Mesendoderm (in vitro differentiated cells): ENCODE measurements around the gene ABLIM3.

ENCODE experiments used
- DNase-seq: peaks from one replicate; pipeline ENCODE4 v3.0.0; 2013
- H2AK5ac ChIP-seq: 2 replicates; pipeline ENCODE4 v1.6.1; 2013; ENCODE audit warnings: low read length, inconsistent platforms
- H2BK120ac ChIP-seq: 2 replicates; pipeline ENCODE4 v1.6.1; 2013; ENCODE audit warnings: low read depth, mild to moderate bottlenecking, low read length, moderate library complexity, mixed read lengths
- H2BK15ac ChIP-seq: replicated peaks from 2 replicates; pipeline ENCODE4 v1.6.1; 2013; ENCODE audit warnings: low read depth, mild to moderate bottlenecking, moderate library complexity
- H2BK5ac ChIP-seq: 2 replicates; pipeline ENCODE4 v1.6.1; 2013; ENCODE audit warnings: low read length, inconsistent platforms
- H3K18ac ChIP-seq: 2 replicates; pipeline ENCODE4 v1.6.1; 2013; ENCODE audit warnings: mild to moderate bottlenecking, low read length, mixed read lengths
- H3K23ac ChIP-seq: one replicate; pipeline ENCODE4 v1.6.1; 2013; ENCODE audit warnings: low read length
- H3K27ac ChIP-seq: 2 replicates; pipeline ENCODE4 v1.5.1; 2013; ENCODE audit warnings: low read depth, mild to moderate bottlenecking, inconsistent platforms, low read length, moderate library complexity
- H3K27me3 ChIP-seq: 2 replicates; pipeline ENCODE4 v1.6.1; 2013; ENCODE audit warnings: low read length, control low read depth, mild to moderate bottlenecking, inconsistent platforms; ENCODE audit not compliant: insufficient read depth, poor library complexity
- H3K36me3 ChIP-seq: 2 replicates; pipeline ENCODE4 v1.6.1; 2013; ENCODE audit warnings: low read length, inconsistent platforms; ENCODE audit not compliant: control insufficient read depth, insufficient read depth
- H3K4ac ChIP-seq: one replicate; pipeline ENCODE4 v1.6.1; 2013; ENCODE audit warnings: low read depth, mild to moderate bottlenecking, low read length, moderate library complexity
- H3K4me1 ChIP-seq: 2 replicates; pipeline ENCODE4 v1.6.1; 2013; ENCODE audit warnings: low read depth, low read length, inconsistent platforms; ENCODE audit not compliant: control insufficient read depth
- H3K4me2 ChIP-seq: 2 replicates; pipeline ENCODE4 v1.6.1; 2013; ENCODE audit warnings: low read length
- H3K4me3 ChIP-seq: 2 replicates; pipeline ENCODE4 v1.5.1; 2013; ENCODE audit warnings: mild to moderate bottlenecking, low read length
- H3K56ac ChIP-seq: one replicate; pipeline ENCODE4 v1.6.1; 2013; ENCODE audit warnings: low read length
- H3K79me1 ChIP-seq: 2 replicates; pipeline ENCODE4 v1.6.1; 2013; ENCODE audit warnings: low read length, inconsistent platforms
- H3K79me2 ChIP-seq: 2 replicates; pipeline ENCODE4 v1.6.1; 2013; ENCODE audit warnings: mild to moderate bottlenecking, low read length; ENCODE audit not compliant: control insufficient read depth, insufficient read depth
- H3K9ac ChIP-seq: 2 replicates; pipeline ENCODE4 v1.6.1; 2013; ENCODE audit warnings: low read length, inconsistent platforms
- H4K5ac ChIP-seq: one replicate; pipeline ENCODE4 v1.6.1; 2013; ENCODE audit warnings: low read length
- H4K8ac ChIP-seq: one replicate; pipeline ENCODE4 v1.6.1; 2013; ENCODE audit warnings: low read depth, mild to moderate bottlenecking, control low read depth, low read length, moderate library complexity
- WGBS: extraction: QIAGEN DNeasy Blood & Tissue Kit; methylation state at CpG from one replicate; pipeline ENCODE4 v1.1.7; 2013; ENCODE audit warnings: low lambda C conversion rate, missing lambda C conversion rate; ENCODE audit not compliant: insufficient coverage; ENCODE audit errors: extremely low coverage; 5-methylcytosine and 5-hydroxymethylcytosine counted together

Gene ABLIM3

GRCh38 chr5:149118463-149118862, 22.8 kb upstream of the ABLIM3 start:
- Histone ChIP-seq H2BK5ac (no peak overlapping the region), H4K5ac (no peak overlapping the region), H2BK120ac (no peak overlapping the region), H3K18ac (no peak overlapping the region), H3K4ac (no peak overlapping the region), H3K36me3 (no peaks in the 10 kb centered on the region), H3K56ac (no peak overlapping the region), H2AK5ac (no peak overlapping the region), H4K8ac (no peak overlapping the region), H3K27ac (no peak overlapping the region), H3K4me1 (no peaks in the 10 kb centered on the region), H3K79me2 (no peaks in the 10 kb centered on the region), H3K4me2 (no peak overlapping the region), H2BK15ac (no peak overlapping the region), H3K9ac (no peak overlapping the region), H3K79me1 (no peaks in the 10 kb centered on the region), H3K4me3 (no peak overlapping the region), H3K27me3 (no peaks in the 10 kb centered on the region), H3K23ac (no peak overlapping the region)
- DNase-seq, result no peak

- Histone ChIP-seq H3K4me3 (no peak overlapping the region), H3K27ac (no peak overlapping the region), H3K4me2 (no peak overlapping the region), H3K23ac (no peak overlapping the region), H3K4me1 (no peaks in the 10 kb centered on the region), H3K18ac (no peak overlapping the region), H2BK120ac (no peak overlapping the region), H3K36me3 (no peaks in the 10 kb centered on the region), H4K8ac (no peak overlapping the region), H3K56ac (no peak overlapping the region), H3K27me3 (no peaks in the 10 kb centered on the region), H2BK15ac (no peak overlapping the region), H3K4ac (no peak overlapping the region), H4K5ac (no peak overlapping the region), H3K79me2 (no peaks in the 10 kb centered on the region), H3K79me1 (no peaks in the 10 kb centered on the region), H3K9ac (no peak overlapping the region), H2AK5ac (no peak overlapping the region), H2BK5ac (no peak overlapping the region)
- DNase-seq, result no peak
- WGBS, result no CpG with 5 or more reads among the region's 2 CpGs
Measured at GRCh38 chr5:149121145-149121544, 20.1 kb upstream of the ABLIM3 start.

- Histone ChIP-seq H2AK5ac (no peak overlapping the region), H3K4me3 (no peak overlapping the region), H3K4me1 (no peaks in the 10 kb centered on the region), H3K36me3 (no peaks in the 10 kb centered on the region), H2BK5ac (no peak overlapping the region), H4K5ac (no peak overlapping the region), H3K79me1 (no peaks in the 10 kb centered on the region), H3K9ac (no peak overlapping the region), H3K27me3 (no peaks in the 10 kb centered on the region), H2BK120ac (no peak overlapping the region), H3K79me2 (no peaks in the 10 kb centered on the region), H3K18ac (no peak overlapping the region), H3K23ac (no peak overlapping the region), H2BK15ac (no peak overlapping the region), H3K56ac (no peak overlapping the region), H4K8ac (no peak overlapping the region), H3K4me2 (no peak overlapping the region), H3K4ac (no peak overlapping the region), H3K27ac (no peak overlapping the region)
- no peak for DNase-seq
- no CpG with 5 or more reads among the region's 9 CpGs for WGBS
Measured at GRCh38 chr5:149123211-149123610, 18.1 kb upstream of the ABLIM3 start.

GRCh38 chr5:149125386-149125891, 15.9 kb upstream of the ABLIM3 start:
- no peak overlapping the region for H2BK5ac ChIP-seq
- H3K23ac ChIP-seq, result no peak overlapping the region
- H3K4me3 ChIP-seq, result no peak overlapping the region
- H3K79me2 ChIP-seq, result no peaks in the 10 kb centered on the region
- H3K56ac ChIP-seq, result no peak overlapping the region
- no peak overlapping the region for H2AK5ac ChIP-seq
- no peaks in the 10 kb centered on the region for H3K4me1 ChIP-seq
- H3K4ac ChIP-seq, result no peak overlapping the region
- H4K5ac ChIP-seq, result no peak overlapping the region
- no peak overlapping the region for H2BK120ac ChIP-seq
- H2BK15ac ChIP-seq, result no peak overlapping the region
- no peaks in the 10 kb centered on the region for H3K27me3 ChIP-seq
- no peaks in the 10 kb centered on the region for H3K79me1 ChIP-seq
- DNase-seq, result peak; percentile 87
- no peak overlapping the region for H3K4me2 ChIP-seq
- H3K9ac ChIP-seq, result no peak overlapping the region
- no peak overlapping the region for H3K27ac ChIP-seq
- no peak overlapping the region for H3K18ac ChIP-seq
- H3K36me3 ChIP-seq, result no peaks in the 10 kb centered on the region
- no peak overlapping the region for H4K8ac ChIP-seq
- WGBS, result no CpG with 5 or more reads among the region's 12 CpGs

GRCh38 chr5:149126906-149127305, 14.4 kb upstream of the ABLIM3 start:
- H3K27ac ChIP-seq, result no peak overlapping the region
- no peaks in the 10 kb centered on the region for H3K27me3 ChIP-seq
- no peak overlapping the region for H4K8ac ChIP-seq
- WGBS, result no CpG with 5 or more reads among the region's 6 CpGs
- no peaks in the 10 kb centered on the region for H3K79me2 ChIP-seq
- H3K9ac ChIP-seq, result no peak overlapping the region
- no peak overlapping the region for H3K4me2 ChIP-seq
- no peak overlapping the region for H3K4ac ChIP-seq
- H3K4me3 ChIP-seq, result no peak overlapping the region
- no peaks in the 10 kb centered on the region for H3K79me1 ChIP-seq
- H2BK120ac ChIP-seq, result no peak overlapping the region
- H3K18ac ChIP-seq, result no peak overlapping the region
- no peak overlapping the region for H2AK5ac ChIP-seq
- no peak overlapping the region for H3K23ac ChIP-seq
- H3K36me3 ChIP-seq, result no peaks in the 10 kb centered on the region
- H4K5ac ChIP-seq, result no peak overlapping the region
- no peak for DNase-seq
- no peak overlapping the region for H2BK15ac ChIP-seq
- no peaks in the 10 kb centered on the region for H3K4me1 ChIP-seq
- H3K56ac ChIP-seq, result no peak overlapping the region
- H2BK5ac ChIP-seq, result no peak overlapping the region

- Histone ChIP-seq H3K56ac (no peak overlapping the region), H2AK5ac (no peak overlapping the region), H3K9ac (no peak overlapping the region), H3K23ac (no peak overlapping the region), H3K27me3 (no peaks in the 10 kb centered on the region), H3K4ac (no peak overlapping the region), H4K8ac (no peak overlapping the region), H3K18ac (no peak overlapping the region), H2BK120ac (no peak overlapping the region), H3K4me2 (no peak overlapping the region), H3K4me1 (no peaks in the 10 kb centered on the region), H3K79me1 (no peaks in the 10 kb centered on the region), H4K5ac (no peak overlapping the region), H3K4me3 (no peak overlapping the region), H2BK5ac (no peak overlapping the region), H3K36me3 (no peaks in the 10 kb centered on the region), H3K79me2 (no peaks in the 10 kb centered on the region), H2BK15ac (no peak overlapping the region), H3K27ac (no peak overlapping the region)
- no CpG with 5 or more reads among the region's 3 CpGs for WGBS
- no peak for DNase-seq
Measured at GRCh38 chr5:149127394-149127955, 13.8 kb upstream of the ABLIM3 start.
